ENCODE results near the gene CRIP1.

- TF ChIP-seq CTCF (conservative IDR thresholded peaks at IDR 0.05; ENCODE audit: low read length) (no peak), EZH2phosphoT487 (IDR thresholded peaks at IDR 0.05; ENCODE audit: borderline replicate concordance) (no peak)
These were observed 31.5 kb upstream of the CRIP1 start for GRCh38 chr14:105455086-105455640.
